Measurements from ENCODE around the gene HPSE2. TPM values are rescaled to one million over a fixed set of nuclear protein-coding genes. Genes with fewer than 3 reads are reported as not detected.

HPSE2 gene
- total RNA-seq, 1 experiment from 2014 or later = 0.05 TPM

GRCh38 chr10:98684019-98684899, 551.4 kb downstream of the HPSE2 start:
- ATAC-seq (no peak), DNase-seq (ENCODE audit: low read depth, low spot score) (no peak)
- Histone ChIP-seq H4K20me1 (ENCODE audit: insufficient read depth) (no peaks in the 10 kb centered on the region), H3K79me2 (ENCODE audit: insufficient read depth, low read length) (no peaks in the 10 kb centered on the region), H3K4me2 (ENCODE audit: low read length) (no peak overlapping the region), H3K9me3 (ENCODE audit: control insufficient read depth in 1 of 2, insufficient read depth in 1 of 2, low read depth in 1 of 2, low read length in 2 of 2) (peaks cover 0 to 3% of the 10 kb centered on the region in 2 experiments; a peak in 1 of 4 replicates), H3K36me3 (ENCODE audit: control insufficient read depth in 1 of 2, insufficient read depth in 2 of 2, low read length in 2 of 2) (no peaks in the 10 kb centered on the region), H3K4me1 (ENCODE audit: control insufficient read depth in 1 of 2, insufficient read depth in 2 of 2, low read length in 2 of 2) (no peaks in the 10 kb centered on the region), H3K4me3 (replicated peaks in 1 of 2; ENCODE audit: low read depth in 1 of 2, low read length in 2 of 2) (no peak overlapping the region), H3K9ac (ENCODE audit: low read length) (no peak overlapping the region), H3K9me2 (ENCODE audit: insufficient read depth) (no peaks in the 10 kb centered on the region), H3K27ac (ENCODE audit: low read depth, low read length) (no peak overlapping the region), H3K27me3 (ENCODE audit: insufficient read depth, low read length) (peaks cover 6% of the 10 kb centered on the region), H2AFZ (ENCODE audit: low read depth, low read length, poor library complexity, severe bottlenecking) (no peak overlapping the region)
- TF ChIP-seq ZFX (IDR thresholded peaks at IDR 0.05) (no peak), EZH2 (IDR thresholded peaks at IDR 0.05) (no peak), CTCF (IDR thresholded peaks at IDR 0.05 in 2 of 3, conservative IDR thresholded peaks at IDR 0.05 in 1 of 3; ENCODE audit: borderline replicate concordance in 1 of 3, insufficient read depth in 1 of 3, low read depth in 2 of 3, low read length in 2 of 3) (no peak), ZNF274 (IDR thresholded peaks at IDR 0.05; ENCODE audit: low read depth, low read length) (no peak)
- ChIA-PET CTCF (no interaction called here), POLR2A (no interaction called here), RAD21 (ENCODE audit: low non-redundant PET in 1 of 2, low total read pairs in 2 of 2, uncharacterized antibody in 2 of 2, unreplicated experiment in 2 of 2) (no interaction called here)
- BruUV-seq (replicated peaks) = no TSS peak
- intact Hi-C loops (cut with micrococcal nuclease) = no loop called here

GRCh38 chr10:98676895-98677294, 558.8 kb downstream of the HPSE2 start:
- Histone ChIP-seq H4K20me1 (ENCODE audit: insufficient read depth) (no peaks in the 10 kb centered on the region), H3K27me3 (ENCODE audit: insufficient read depth, low read length) (peaks cover 40% of the 10 kb centered on the region), H3K9ac (ENCODE audit: low read length) (no peak overlapping the region), H2AFZ (ENCODE audit: low read depth, low read length, poor library complexity, severe bottlenecking) (no peak overlapping the region), H3K4me1 (ENCODE audit: control insufficient read depth in 1 of 2, insufficient read depth in 2 of 2, low read length in 2 of 2) (no peaks in the 10 kb centered on the region), H3K4me3 (replicated peaks in 1 of 2; ENCODE audit: low read depth in 1 of 2, low read length in 2 of 2) (no peak overlapping the region), H3K4me2 (ENCODE audit: low read length) (no peak overlapping the region), H3K79me2 (ENCODE audit: insufficient read depth, low read length) (no peaks in the 10 kb centered on the region), H3K27ac (ENCODE audit: low read depth, low read length) (no peak overlapping the region), H3K9me3 (ENCODE audit: control insufficient read depth in 1 of 2, insufficient read depth in 1 of 2, low read depth in 1 of 2, low read length in 2 of 2) (no peaks in the 10 kb centered on the region), H3K36me3 (ENCODE audit: control insufficient read depth in 1 of 2, insufficient read depth in 2 of 2, low read length in 2 of 2) (no peaks in the 10 kb centered on the region), H3K9me2 (ENCODE audit: insufficient read depth) (no peaks in the 10 kb centered on the region)
- POLR2A ChIA-PET = no interaction called here
- no peak for DNase-seq (ENCODE audit: low read depth, low spot score)
- CTCF ChIA-PET = no interaction called here
- no TSS peak for BruUV-seq (replicated peaks)
- RAD21 ChIA-PET (ENCODE audit: low non-redundant PET in 1 of 2, low total read pairs in 2 of 2, uncharacterized antibody in 2 of 2, unreplicated experiment in 2 of 2) = no interaction called here
- intact Hi-C loops (cut with micrococcal nuclease) = no loop called here
- peak; percentile 63; the same call in 1 of the 2 replicates for ATAC-seq
- TF ChIP-seq EZH2 (IDR thresholded peaks at IDR 0.05) (no peak), CTCF (IDR thresholded peaks at IDR 0.05 in 2 of 3, conservative IDR thresholded peaks at IDR 0.05 in 1 of 3; ENCODE audit: borderline replicate concordance in 1 of 3, insufficient read depth in 1 of 3, low read depth in 2 of 3, low read length in 2 of 3) (peak in 2 of 3 experiments; percentile 32 to 39; a peak in 2 of 6 replicates)

Measured in HCT116 (cell line).